ENCODE results near the gene FN1. TPM values are rescaled to one million over a fixed set of nuclear protein-coding genes. Genes with fewer than 3 reads are reported as not detected.

FN1 gene
- total RNA-seq, 1 experiment from 2014 or later: 11.1 TPM

GRCh38 chr2:215382480-215382879 is 53.4 kb downstream of the FN1 start:
- no peak overlapping the region for H3K27ac ChIP-seq (ENCODE audit: low read depth, low read length)
- RAD21 ChIA-PET (ENCODE audit: low non-redundant PET in 1 of 2, low total read pairs in 2 of 2, uncharacterized antibody in 2 of 2, unreplicated experiment in 2 of 2): no interaction called here
- no peak overlapping the region for H3K4me2 ChIP-seq (ENCODE audit: low read length)
- H3K4me3 ChIP-seq (replicated peaks in 1 of 2; ENCODE audit: low read depth in 1 of 2, low read length in 2 of 2): no peak overlapping the region
- no peaks in the 10 kb centered on the region for H3K9me2 ChIP-seq (ENCODE audit: insufficient read depth)
- H3K27me3 ChIP-seq (ENCODE audit: insufficient read depth, low read length): no peaks in the 10 kb centered on the region
- POLR2A ChIA-PET: no interaction called here
- no peaks in the 10 kb centered on the region for H4K20me1 ChIP-seq (ENCODE audit: insufficient read depth)
- H3K79me2 ChIP-seq (ENCODE audit: insufficient read depth, low read length): no peaks in the 10 kb centered on the region
- TF ChIP-seq ELF1 (IDR thresholded peaks at IDR 0.05; ENCODE audit: borderline replicate concordance, low read depth): no peak
- no peak for TF ChIP-seq YY1 (IDR thresholded peaks at IDR 0.05; ENCODE audit: extremely low read depth, insufficient replicate concordance, low read depth, low read length)
- no peak for TF ChIP-seq EZH2 (IDR thresholded peaks at IDR 0.05)
- TF ChIP-seq ATF3 (IDR thresholded peaks at IDR 0.05): no peak
- no peak for TF ChIP-seq EGR1 (IDR thresholded peaks at IDR 0.05; ENCODE audit: low read depth)
- no peak for TF ChIP-seq MAX (IDR thresholded peaks at IDR 0.05)
- TF ChIP-seq CTCF (IDR thresholded peaks at IDR 0.05 in 2 of 3, conservative IDR thresholded peaks at IDR 0.05 in 1 of 3; ENCODE audit: borderline replicate concordance in 1 of 3, insufficient read depth in 1 of 3, low read depth in 2 of 3, low read length in 2 of 3): no peak
- no peak for TF ChIP-seq TCF7L2 (IDR thresholded peaks at IDR 0.05; ENCODE audit: borderline replicate concordance, extremely low read depth, insufficient read depth, insufficient read length)
- no peak for TF ChIP-seq CEBPB (IDR thresholded peaks at IDR 0.05; ENCODE audit: low read depth)
- no peak for TF ChIP-seq SIN3A (IDR thresholded peaks at IDR 0.05; ENCODE audit: low read depth)
- H3K9me3 ChIP-seq (ENCODE audit: control insufficient read depth in 1 of 2, insufficient read depth in 1 of 2, low read depth in 1 of 2, low read length in 2 of 2): no peaks in the 10 kb centered on the region
- no peak for ATAC-seq
- no TSS peak for BruUV-seq (replicated peaks)
- H3K4me1 ChIP-seq (ENCODE audit: control insufficient read depth in 1 of 2, insufficient read depth in 2 of 2, low read length in 2 of 2): no peaks in the 10 kb centered on the region
- intact Hi-C loops (cut with micrococcal nuclease): no loop called here
- CTCF ChIA-PET: no interaction called here
- no peak for DNase-seq (ENCODE audit: low read depth, low spot score)
- no peaks in the 10 kb centered on the region for H3K36me3 ChIP-seq (ENCODE audit: control insufficient read depth in 1 of 2, insufficient read depth in 2 of 2, low read length in 2 of 2)
- no peak overlapping the region for H2AFZ ChIP-seq (ENCODE audit: low read depth, low read length, poor library complexity, severe bottlenecking)
- H3K9ac ChIP-seq (ENCODE audit: low read length): no peak overlapping the region
